Pancreas (tissue), 10 donors: ENCODE results near the gene PEAR1. TPM values are rescaled to one million over a fixed set of nuclear protein-coding genes. Genes with fewer than 3 reads are reported as not detected.
A peak's percentile ranks its signal among the peaks of the same experiment; 100 is the strongest.

Source experiments
- ATAC-seq, 4 donors: fragments of 200-7000 bp; cut with Tn5 transposase; one replicate each; pipeline versions ENCODE4 v1.8.0 to v1.9.1; 2020; ENCODE audit warnings: mild to moderate bottlenecking in 4 of 4, moderate library complexity in 4 of 4
- DNase-seq, 6 donors: peaks; one replicate each; pipeline ENCODE4 v3.0.0-alpha.2; 2020
- FAIRE-seq: peaks from 2 replicates; lab custom pipeline; 2012; peaks lifted over from hg19 to GRCh38; lab: Jason Lieb, UNC
- H3K27ac ChIP-seq, 4 donors: fragments of 200-600 bp; sonication (generic); 1 replicate in 3 of 4; 2 replicates in 1 of 4; pipeline versions ENCODE4 v1.5.0 to v1.8.0; 2020
- H3K27me3 ChIP-seq, 4 donors: fragments of 200-600 bp; one replicate each; pipeline ENCODE4 v1.8.0; 2021
- H3K36me3 ChIP-seq, 3 donors: fragments of 200-600 bp; sonication (generic) in 1 of 3; one replicate each; pipeline versions ENCODE4 v1.5.0 to v1.8.0; 2020 to 2021
- H3K4me1 ChIP-seq, 3 donors: fragments of 200-600 bp; one replicate each; pipeline ENCODE4 v1.8.0; 2021
- H3K4me3 ChIP-seq, 4 donors: fragments of 200-600 bp; sonication (generic) in 2 of 4; one replicate each; pipeline versions ENCODE4 v1.5.0 to v1.8.0; 2020 to 2021
- H3K9me3 ChIP-seq, 4 donors: fragments of 200-600 bp; one replicate each; pipeline ENCODE4 v1.8.0; 2021
- WGBS, 2 donors: extraction: QIAGEN DNeasy Blood & Tissue Kit; methylation state at CpG; one replicate each; pipeline ENCODE4 v1.1.7; 2013; 5-methylcytosine and 5-hydroxymethylcytosine counted together
- intact Hi-C, 3 donors: fragments of 100-400 bp; cut with DNase I; formaldehyde crosslinking; loops; one replicate each; pipeline versions ENCODE4 v1.11.1 to v1.14.2; 2022
- polyA plus RNA-seq, 2 donors: library from polyadenylated mRNA; stranded (reverse); fragments of 200-250 nt; gene quantifications; one replicate each; pipeline ENCODE4 v1.2.3, GENCODE V29; 2013
- total RNA-seq, 6 donors: library from RNA; stranded (reverse); fragmentation: NEBNext Ultra II Directional in 4 of 6; extraction: Animal tissue kit (Norgen Biotek cat#: 25700) in 4 of 6; gene quantifications; one replicate each; pipeline versions ENCODE4 v1.2.1 to v1.2.4, GENCODE V29; 2021 to 2023
- TF ChIP-seq, protein P1 (sequence below), 4 donors: fragments of 200-600 bp; sonication (generic) in 3 of 4; IDR thresholded peaks; one replicate each; pipeline versions ENCODE4 v1.5.0 to v1.8.0; 2021; ENCODE audit warnings: antibody characterized with exemption in 4 of 4
- donor health status: healthy with polysubstance abuse.
- donor health status: DM: no; HTN: no; CAD: no; lungs with moderate emphysema.
- donor health status: DM: no; HTN: no; CAD: no.
- donor health status: control.
- donor health status: control.
- donor health status: Bipolar disorder and iron deficiency.
- donor health status: DM: yes; HTN: yes; CAD: no.
- donor health status: DM: no; HTN: no; CAD: no.
- donor health status: DM: no; HTN: no; CAD: no.
- donor health status: DM: yes; HTN: yes; CAD: no.

Gene PEAR1
- total and polyA plus RNA-seq, 8 donors, result 1.7 to 7.1 (median 3.4) TPM

DNA sequence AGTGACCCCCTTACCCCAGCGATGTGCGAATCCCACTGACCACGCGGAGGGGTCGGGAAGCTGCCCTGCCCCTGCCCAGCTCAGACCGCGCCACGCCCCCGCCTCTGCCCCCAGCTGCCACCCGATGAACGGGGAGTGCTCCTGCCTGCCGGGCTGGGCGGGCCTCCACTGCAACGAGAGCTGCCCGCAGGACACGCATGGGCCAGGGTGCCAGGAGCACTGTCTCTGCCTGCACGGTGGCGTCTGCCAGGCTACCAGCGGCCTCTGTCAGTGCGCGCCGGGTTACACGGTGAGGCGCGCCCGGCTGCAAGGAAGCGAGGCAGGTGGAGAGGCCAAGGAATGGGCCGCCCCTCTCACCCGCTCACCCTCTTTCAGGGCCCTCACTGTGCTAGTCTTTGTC lies 15.0 kb downstream of the PEAR1 start:
- H3K27ac ChIP-seq, result no peak overlapping the region
- FAIRE-seq, result no peak
- no peaks in the 10 kb centered on the region for H3K36me3 ChIP-seq
- DNase-seq, result peak in 3 of 6 donors; percentile 41 to 79 (median 58)
- no peaks in the 10 kb centered on the region for H3K27me3 ChIP-seq
- peak in 1 of 4 donors; percentile 3 for ATAC-seq
- TF ChIP-seq, protein P1, sequence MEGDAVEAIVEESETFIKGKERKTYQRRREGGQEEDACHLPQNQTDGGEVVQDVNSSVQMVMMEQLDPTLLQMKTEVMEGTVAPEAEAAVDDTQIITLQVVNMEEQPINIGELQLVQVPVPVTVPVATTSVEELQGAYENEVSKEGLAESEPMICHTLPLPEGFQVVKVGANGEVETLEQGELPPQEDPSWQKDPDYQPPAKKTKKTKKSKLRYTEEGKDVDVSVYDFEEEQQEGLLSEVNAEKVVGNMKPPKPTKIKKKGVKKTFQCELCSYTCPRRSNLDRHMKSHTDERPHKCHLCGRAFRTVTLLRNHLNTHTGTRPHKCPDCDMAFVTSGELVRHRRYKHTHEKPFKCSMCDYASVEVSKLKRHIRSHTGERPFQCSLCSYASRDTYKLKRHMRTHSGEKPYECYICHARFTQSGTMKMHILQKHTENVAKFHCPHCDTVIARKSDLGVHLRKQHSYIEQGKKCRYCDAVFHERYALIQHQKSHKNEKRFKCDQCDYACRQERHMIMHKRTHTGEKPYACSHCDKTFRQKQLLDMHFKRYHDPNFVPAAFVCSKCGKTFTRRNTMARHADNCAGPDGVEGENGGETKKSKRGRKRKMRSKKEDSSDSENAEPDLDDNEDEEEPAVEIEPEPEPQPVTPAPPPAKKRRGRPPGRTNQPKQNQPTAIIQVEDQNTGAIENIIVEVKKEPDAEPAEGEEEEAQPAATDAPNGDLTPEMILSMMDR (IDR thresholded peaks at IDR 0.05), result no peak
- no peaks in the 10 kb centered on the region for H3K4me1 ChIP-seq
- intact Hi-C loops, result no loop called here
- WGBS, 2 donors, result 49 to 59% methylated on average over 25 to 29 of the region's 29 CpGs
- no peaks in the 10 kb centered on the region for H3K9me3 ChIP-seq
- peak overlapping the region in 2 of 4 donors; percentile 35 to 51 for H3K4me3 ChIP-seq

GRCh38 chr1:156908955-156909354 lies 15.4 kb downstream of the PEAR1 start:
- H3K27ac ChIP-seq, result no peak overlapping the region
- ATAC-seq, result no peak
- no peak for FAIRE-seq
- TF ChIP-seq, protein P1 (IDR thresholded peaks at IDR 0.05), result no peak
- H3K36me3 ChIP-seq, result no peaks in the 10 kb centered on the region
- intact Hi-C loops, result no loop called here
- no peaks in the 10 kb centered on the region for H3K27me3 ChIP-seq
- DNase-seq, result no peak
- H3K4me1 ChIP-seq, result no peaks in the 10 kb centered on the region
- H3K9me3 ChIP-seq, result no peaks in the 10 kb centered on the region
- 56 to 71% methylated on average over 10 of the region's 10 CpGs for WGBS, 2 donors
- no peak overlapping the region for H3K4me3 ChIP-seq

- 54 to 75% methylated on average over 5 of the region's 5 CpGs for WGBS, 2 donors
- H3K4me3 ChIP-seq, result no peak overlapping the region
- no peak for FAIRE-seq
- H3K4me1 ChIP-seq, result no peaks in the 10 kb centered on the region
- TF ChIP-seq, protein P1 (IDR thresholded peaks at IDR 0.05), result no peak
- H3K36me3 ChIP-seq, result no peaks in the 10 kb centered on the region
- ATAC-seq, result no peak
- no peak overlapping the region for H3K27ac ChIP-seq
- peak in 1 of 6 donors; percentile 45 for DNase-seq
- no peaks in the 10 kb centered on the region for H3K9me3 ChIP-seq
- intact Hi-C loops, result loop anchor here in 1 of 3 donors (10.0 kb wide), 1 partner anchor 165 kb away; no protein-coding TSS in a partner anchor
- H3K27me3 ChIP-seq, result no peaks in the 10 kb centered on the region
Observed at GRCh38 chr1:156909671-156910070, 16.2 kb downstream of the PEAR1 start.

DNA sequence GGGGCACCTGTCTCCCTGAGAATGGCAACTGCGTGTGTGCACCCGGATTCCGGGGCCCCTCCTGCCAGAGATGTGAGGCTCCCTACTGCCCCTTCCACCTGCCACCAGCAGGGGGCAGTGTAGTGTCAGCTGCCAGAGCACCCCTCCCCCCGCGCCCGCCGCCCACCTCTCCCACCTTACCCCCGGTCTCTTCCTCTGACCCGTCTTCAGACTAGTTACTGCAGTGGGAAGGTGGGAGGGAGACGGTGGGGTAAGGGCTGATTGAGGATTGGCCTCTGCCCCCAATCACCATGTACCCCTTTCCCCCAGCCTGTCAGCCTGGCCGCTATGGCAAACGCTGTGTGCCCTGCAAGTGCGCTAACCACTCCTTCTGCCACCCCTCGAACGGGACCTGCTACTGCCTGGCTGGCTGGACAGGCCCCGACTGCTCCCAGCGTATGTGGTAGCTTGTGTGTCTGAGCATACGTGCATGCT lies 16.8 kb downstream of the PEAR1 start:
- DNase-seq, result peak in 3 of 6 donors; percentile 45 to 76 (median 59)
- no peak for FAIRE-seq
- Histone ChIP-seq H3K4me3 (no peak overlapping the region), H3K9me3 (no peaks in the 10 kb centered on the region), H3K4me1 (no peaks in the 10 kb centered on the region), H3K27me3 (no peaks in the 10 kb centered on the region), H3K27ac (no peak overlapping the region), H3K36me3 (no peaks in the 10 kb centered on the region)
- peak in 2 of 4 donors; percentile 37 to 44 for ATAC-seq
- TF ChIP-seq, protein P1 (IDR thresholded peaks at IDR 0.05), result peak; percentile 75 to 83 (median 80)
- 38 to 45% methylated on average over 12 to 18 of the region's 18 CpGs for WGBS, 2 donors
- intact Hi-C loops, result loop anchor here in 1 of 3 donors (10.0 kb wide), 1 partner anchor 164 kb away; no protein-coding TSS in a partner anchor

DNA sequence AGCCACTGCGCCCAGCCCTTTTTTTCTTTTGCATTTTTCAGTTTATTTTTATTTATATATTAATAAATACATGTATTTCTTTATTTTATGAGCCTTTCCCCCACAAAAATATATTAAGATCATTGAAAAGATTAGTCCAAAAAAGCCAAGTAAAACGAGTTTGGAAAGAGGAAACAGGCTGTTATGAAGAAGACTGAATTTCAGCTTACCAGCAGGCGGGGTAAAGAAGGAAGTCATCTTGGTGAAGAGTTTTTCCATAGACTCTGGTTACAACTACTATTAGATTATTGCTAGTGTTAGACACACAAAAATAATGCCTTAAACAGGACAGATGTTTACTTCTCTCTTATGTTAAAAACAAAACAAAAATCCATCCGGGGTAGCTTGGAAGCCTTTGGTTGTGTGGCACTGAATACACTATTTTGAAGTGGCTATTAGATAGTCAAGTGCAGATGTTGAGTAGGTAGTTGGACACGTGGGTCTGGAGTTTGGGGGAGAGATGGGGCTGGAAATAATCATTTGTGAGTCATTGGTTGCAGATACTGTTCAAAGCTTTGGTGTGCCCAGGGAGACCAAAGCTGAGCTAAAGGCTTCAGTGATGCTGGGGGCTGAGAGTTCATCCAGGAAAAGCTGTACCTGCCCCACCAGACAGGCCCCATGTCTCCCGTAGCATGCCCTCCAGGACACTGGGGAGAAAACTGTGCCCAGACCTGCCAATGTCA lies 18.2 kb downstream of the PEAR1 start:
- TF ChIP-seq, protein P1 (IDR thresholded peaks at IDR 0.05), result no peak
- H3K27ac ChIP-seq, result no peak overlapping the region

More for the DNA sequence above, 18.2 kb downstream of the PEAR1 start:
- H3K27me3 ChIP-seq, result no peaks in the 10 kb centered on the region
- WGBS, 2 donors, result 74 to 81% methylated on average over 6 of the region's 6 CpGs
- intact Hi-C loops, result loop anchor here in 1 of 3 donors (10.0 kb wide), 1 partner anchor 163 kb away; no protein-coding TSS in a partner anchor
- ATAC-seq, result no peak
- DNase-seq, result no peak
- no peaks in the 10 kb centered on the region for H3K9me3 ChIP-seq
- H3K4me1 ChIP-seq, result no peaks in the 10 kb centered on the region
- FAIRE-seq, result no peak
- no peaks in the 10 kb centered on the region for H3K36me3 ChIP-seq
- no peak overlapping the region for H3K4me3 ChIP-seq
